ENCODE data around the gene FIGLA. TPM values are rescaled to one million over a fixed set of nuclear protein-coding genes. Genes with fewer than 3 reads are reported as not detected.

Gene FIGLA
- total RNA-seq, 1 donor from 2014 or later: not detected

DNA sequence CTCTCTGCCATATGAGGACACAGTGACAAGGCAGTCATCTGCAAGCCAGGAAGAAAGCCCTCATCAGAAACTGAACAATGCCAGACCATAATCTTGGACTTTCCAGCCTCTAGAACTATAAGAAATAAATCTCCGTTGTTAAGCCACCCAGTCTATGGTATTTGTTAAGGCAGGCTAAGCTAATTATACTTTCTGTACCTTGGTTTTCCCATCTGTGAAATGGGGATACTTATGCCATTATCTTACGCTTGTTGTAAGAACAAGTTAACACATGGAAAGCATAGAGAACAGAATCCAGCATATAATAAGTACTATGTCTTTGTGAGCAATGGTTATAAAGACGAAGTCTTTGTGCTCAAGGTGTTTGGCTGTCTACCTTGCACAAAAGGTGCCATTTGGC lies 14.2 kb downstream of the FIGLA start:
- no peak for DNase-seq (ENCODE audit: low spot score)

DNA sequence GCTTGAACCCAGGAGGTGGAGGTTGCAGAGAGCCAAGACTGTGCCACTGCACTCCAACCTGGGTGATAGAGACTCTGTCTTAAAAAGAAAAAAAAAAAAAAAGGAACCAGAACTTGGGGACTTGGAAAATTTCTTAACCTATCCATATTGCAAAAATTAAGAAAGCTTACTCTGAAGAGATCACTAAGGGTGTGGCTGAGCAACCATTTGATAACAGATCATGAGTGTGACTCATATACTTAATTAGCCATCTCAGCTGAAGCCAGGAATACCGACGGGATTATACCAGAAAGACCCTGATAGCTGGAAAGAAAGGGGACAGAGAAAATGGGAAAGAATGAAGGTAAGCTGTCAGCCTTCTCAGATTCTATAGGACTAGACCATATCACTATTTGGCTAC lies 15.3 kb downstream of the FIGLA start:
- DNase-seq (ENCODE audit: low spot score): no peak

DNA sequence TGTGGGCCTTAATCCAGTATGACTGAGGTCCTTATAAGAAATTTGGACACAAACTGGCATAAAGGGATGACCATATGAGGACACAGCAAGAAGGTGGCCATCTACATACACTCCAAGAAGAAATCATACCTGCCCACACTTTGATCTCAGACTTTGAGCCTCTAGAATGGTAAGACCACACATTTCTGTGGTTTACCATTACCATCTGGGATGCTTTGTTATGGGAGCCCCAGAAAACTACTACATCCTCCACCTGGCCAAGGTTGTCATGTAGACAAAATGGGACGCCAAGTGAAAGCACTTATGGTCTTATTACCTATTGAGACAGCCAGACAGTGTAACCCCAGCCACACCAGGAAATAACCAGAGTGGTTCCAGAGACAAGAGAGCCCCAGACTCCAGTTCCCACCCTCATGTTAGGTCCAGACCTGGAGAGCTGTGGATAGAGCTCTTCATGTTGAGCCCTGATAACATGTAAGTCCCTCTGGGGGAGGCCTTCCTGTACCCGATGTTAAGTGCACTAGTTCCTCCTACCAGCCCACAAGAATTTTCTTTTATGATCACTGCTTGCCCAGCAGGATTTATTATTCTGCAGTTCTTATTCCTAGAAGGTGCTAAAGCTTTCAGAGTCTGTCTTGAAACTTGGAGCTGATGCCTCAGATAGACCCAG lies 17.8 kb downstream of the FIGLA start:
- no peak for DNase-seq (ENCODE audit: low spot score)

DNA sequence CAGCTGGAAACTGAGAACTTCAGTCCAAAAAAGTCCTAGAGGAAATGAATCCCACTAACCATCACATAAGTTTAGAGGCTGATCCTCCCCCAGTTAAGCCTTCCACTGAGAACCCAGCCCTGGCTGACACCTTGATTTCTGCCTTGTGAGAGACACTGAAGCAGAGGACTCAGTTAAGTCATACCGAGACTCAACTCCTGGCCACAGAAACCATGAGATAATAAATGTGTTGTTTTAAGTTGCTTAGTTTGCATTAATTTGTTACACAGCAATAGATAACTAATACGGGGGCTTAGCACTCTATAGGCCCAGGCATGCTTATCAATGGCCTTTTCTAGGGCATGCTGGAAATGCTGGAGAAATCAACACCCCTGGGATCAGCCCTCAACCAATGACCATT lies 19.0 kb downstream of the FIGLA start:
- DNase-seq (ENCODE audit: low spot score): no peak

DNA sequence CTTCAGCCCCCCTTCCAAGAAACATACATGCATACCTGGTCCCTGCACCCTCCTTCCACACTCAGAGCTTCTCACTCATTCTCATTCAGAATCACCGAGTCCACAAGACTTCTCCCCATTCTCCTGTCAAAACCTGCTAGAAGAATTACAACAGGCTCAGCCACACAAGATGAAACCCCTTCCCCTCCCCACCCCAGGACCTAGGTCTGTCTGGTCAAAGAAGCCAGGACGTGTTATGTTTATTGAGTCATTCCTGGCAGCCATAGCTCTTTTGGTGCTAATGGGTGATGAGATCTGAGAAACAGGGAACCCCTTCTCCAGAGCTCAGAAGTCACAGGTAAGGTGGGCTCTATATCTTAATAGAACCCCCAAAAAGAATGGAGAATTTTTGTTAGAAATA lies 21.0 kb downstream of the FIGLA start:
- DNase-seq (ENCODE audit: low spot score): no peak

DNA sequence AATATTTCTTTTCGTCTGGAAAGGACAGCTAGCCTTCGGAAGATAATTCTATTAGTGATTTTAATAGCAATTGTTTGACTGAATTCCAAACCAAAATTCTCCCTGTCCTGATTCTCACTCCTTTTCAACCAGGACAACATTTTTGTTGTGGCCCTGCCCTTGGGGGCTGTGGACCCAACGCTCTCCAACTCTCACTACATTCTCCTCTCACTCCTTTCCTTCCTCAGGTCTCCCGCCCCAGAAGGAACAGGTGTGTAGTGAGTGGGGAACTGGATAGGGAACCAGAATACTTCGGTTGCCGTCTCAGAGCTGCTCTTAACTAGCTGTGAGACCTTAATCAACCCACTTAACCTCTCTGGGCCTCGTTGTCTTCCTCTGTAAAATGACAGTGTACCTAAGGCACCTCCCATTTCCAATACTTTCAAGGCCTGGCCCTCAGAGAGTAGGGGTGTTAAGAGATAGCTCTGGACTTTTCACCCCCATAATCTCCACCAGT lies 21.8 kb downstream of the FIGLA start:
- DNase-seq (ENCODE audit: low spot score): no peak

DNA sequence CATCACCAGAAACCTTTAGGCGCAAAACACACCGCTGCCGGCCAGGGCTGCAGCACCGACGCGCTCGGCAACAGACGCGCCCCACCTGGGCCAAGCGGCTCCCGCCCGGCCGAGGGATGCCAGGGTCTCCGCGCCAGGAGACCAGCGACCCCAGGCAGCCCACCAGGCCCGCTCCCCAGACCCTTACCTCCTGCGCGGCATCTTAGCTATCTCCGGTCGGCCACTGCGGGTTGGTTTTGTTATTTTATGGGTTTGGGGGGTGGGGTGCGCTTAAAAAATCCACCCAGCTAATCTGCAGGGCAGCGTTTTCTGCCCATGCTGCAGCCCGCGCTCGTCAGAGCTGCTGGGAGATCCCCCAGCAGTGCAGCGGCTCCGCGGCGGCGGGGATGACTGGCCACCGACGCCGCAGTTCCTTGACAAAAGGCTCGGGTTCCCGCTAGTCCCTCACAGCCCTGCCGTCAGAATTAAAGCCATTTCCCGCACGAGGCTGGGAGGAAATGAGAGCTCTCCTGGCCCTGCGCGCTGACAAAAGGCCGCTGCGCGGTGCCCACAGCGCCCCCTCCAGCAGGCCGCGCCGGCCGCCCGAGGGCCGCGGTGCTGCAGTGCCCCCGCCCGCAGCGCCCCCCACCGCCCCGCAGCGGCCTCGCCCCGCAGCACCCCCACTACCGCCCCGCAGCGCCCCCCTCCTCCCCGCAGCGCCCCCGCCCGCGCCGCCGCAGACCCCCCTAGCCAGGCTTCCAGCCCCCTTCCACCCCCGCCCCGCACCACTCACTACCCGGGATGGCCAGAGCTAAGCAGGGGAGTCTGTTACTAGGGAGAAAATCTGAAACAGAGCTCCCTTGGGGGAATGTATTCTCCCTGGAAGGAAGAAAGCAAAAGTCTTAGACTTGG lies 22.5 kb downstream of the FIGLA start, which contains the start of gene ADD2:
TSS of gene ADD2 (minus strand) at position 502 of the 891 bp plus-strand sequence. CDS start 61,792 bp downstream, outside the sequence.
- DNase-seq (ENCODE audit: low spot score): peak; percentile 57

DNA sequence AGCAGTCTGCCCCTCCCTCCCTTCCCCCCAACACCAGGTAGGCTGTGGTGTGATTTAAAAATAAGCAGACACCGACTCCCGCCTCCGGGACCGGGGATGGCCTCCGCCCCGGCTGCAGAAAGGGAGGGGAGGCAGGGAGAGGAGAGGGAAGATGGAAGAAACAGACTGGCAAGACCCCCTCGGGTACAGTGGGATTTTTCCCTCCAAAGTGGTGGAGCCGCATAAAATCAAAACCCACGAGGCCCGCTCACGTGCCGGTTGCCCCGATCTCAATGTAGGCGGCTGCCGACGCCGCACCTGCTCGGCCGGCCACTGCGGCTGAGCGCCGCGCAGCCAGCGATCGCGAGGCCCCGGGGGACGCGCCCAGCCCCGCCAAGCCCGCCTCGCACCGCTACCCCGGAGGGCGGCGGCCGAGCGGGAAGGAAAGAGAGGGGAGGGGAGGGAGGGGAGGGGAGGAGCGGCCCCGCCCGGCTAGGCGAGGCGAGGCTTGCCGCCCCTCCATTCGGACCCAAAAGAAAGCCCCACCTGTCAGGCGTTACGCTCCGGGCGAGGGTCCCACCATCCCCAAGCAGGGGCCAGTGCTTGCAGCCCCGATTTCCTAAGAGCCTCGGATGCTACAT lies 23.3 kb downstream of the FIGLA start:
- DNase-seq (ENCODE audit: low spot score): no peak

DNA sequence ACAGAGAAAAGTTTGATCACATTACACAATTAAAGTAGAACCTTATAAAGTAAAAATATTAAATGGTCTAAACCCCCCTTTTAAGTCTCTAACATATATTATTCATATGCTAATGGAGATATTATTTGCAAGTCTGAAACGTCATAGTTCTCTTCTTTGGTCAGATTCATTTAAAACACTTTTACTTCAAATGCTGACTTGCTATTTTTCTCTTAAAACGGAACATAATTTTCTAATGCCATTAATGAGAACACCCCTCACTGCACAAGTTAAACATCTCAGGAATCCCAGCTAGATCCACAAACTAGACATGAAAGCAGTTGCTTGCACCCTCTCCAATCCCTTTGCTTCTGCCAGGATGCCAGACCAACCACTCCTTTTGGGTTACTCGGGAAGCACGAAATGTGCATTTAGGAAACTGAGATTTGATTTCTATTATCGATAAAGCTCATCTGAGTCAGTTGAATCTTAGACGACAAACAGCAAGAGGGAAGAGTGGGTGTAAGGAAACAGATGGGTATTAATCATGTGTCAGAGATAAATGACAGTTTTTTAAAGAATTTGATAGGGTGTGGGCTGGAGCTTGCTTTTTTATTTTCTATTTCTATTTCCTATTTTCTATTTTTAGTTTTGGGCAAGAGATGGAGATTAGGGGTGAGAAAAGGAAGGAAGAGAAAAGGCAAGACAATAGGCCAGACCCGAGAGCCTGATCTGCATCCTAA lies 23.9 kb downstream of the FIGLA start:
- no peak for DNase-seq (ENCODE audit: low spot score)

DNA sequence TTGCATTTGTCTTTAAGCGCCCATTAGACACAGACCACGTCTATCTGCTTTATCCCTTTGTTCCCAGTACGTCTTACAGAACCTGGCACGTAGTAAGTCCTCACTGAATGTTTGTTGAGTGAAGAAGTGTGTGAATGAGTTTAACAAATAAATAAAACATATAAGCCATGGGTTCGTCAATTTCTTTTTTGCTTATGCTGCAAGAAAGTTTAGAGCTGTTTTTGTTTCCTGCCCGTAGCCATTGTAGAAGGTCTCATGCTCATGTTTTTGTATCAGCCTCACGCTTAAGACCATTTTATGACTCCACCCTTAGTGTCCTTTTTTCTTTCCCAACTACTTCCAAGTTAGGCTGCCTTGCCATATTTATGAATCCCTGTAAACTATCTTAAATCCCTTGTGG lies 24.9 kb downstream of the FIGLA start:
- DNase-seq (ENCODE audit: low spot score): no peak

DNA sequence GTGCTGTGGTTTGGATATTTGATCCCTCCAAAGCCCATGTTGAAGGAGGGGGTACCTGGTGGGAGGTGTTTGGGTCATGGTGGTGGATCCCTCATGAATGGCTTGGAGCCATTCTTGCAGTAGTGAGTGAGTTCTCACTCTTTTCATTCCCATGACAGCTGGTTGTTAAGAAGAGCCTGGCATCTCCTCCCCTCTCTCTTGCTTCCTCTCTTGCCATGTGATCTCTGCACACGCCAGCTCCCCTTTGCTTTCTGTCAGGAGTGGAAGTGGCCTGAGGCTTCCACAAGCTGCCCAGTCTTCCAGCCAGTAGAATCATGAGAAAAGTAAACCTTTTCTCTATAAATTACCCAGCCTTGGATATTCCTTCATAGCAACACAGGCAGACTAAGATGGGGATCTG lies 31.0 kb downstream of the FIGLA start:
- DNase-seq (ENCODE audit: low spot score): no peak

DNA sequence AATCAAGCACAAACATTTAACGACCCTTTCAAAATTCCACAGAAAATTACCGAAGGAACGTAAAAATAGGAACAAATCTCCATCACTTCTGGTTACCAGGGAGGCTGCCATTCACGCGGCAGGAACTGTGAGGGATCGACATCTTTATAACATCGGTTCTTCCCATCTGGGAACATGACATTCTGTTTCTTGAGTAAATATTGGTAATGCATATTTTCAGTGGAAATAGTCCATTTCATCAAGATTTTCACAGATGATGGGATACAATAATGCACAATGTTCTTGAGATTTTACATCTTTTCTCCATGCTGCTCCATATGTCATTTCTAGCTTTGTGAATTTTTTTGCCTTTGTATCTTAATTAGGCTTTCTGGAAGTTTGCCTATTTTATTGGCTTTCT lies 32.5 kb downstream of the FIGLA start:
- DNase-seq (ENCODE audit: low spot score): no peak

DNA sequence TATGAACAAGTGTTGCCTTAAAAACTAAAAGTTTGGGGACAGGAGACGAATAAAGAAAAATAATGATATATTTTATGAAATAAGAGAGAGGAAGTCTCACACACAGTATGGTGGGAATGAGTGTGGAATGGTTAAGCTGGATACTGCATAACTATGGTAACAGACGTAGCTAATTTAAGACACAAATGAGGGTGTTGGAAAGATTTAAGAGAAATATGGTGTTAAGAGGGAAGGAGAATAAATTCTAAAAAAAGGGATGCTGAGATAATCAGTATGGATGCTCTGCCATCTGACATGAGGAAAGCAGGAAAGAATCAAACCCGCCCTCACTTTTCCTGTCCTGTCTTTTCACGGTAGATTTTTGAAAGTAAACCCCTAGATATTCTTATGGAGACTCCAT lies 33.1 kb downstream of the FIGLA start:
- DNase-seq (ENCODE audit: low spot score): no peak

DNA sequence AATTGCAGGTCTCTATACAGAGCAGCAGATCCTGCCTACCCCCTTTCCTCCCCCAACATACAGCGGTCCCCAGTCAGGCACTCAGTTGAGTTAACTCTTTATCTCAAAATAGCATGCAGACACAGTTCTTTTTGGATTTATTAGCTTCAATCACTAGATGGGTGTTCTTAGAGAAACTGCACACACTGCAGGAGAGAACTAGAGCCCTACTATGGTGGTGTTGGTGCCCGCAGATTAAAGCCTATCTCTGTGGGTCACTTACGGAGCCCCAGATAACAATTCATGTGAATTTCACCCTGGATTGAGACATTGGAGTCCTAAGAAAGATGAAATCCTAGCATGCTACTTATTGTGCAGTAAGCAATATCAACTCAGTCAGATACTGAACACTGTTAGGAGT lies 34.3 kb downstream of the FIGLA start:
- no peak for DNase-seq (ENCODE audit: low spot score)

DNA sequence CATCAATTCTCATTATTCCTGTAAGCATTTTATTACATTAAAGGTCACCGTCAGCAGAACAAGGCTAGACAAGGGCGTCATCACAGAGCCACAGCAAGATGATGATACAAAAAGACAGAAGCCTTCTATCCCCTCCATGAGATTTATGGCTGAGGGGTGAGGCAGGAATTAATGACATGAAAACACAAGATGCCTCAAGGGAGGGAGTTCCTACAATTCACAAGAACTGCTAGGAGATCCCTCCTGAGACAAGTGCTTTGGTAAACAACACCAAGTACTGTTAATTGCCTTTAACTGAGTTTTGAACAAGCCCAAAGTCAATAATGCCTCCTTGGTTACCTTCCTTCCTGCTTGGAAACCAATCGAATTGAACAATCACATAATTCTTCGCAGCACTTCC lies 36.5 kb downstream of the FIGLA start:
- no peak for DNase-seq (ENCODE audit: low spot score)

DNA sequence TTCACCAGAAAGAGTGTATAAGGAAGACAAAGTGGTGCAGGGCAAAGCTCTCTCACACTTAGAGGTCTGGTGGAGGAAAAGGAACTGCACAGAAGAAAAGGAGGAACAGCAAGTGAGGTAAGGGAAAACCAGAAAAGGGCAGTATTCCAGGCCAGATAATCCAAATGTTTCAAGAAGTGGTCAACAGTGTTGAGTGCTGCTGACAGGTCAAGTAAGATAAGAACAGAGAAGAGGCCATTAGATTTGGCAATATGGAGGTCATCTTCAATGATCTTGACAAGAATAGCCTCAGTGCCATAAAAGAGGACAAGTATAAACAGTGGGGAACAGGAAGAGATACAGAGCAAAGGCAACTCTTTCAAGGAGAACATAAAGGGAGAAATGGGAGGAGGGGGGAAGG lies 37.4 kb downstream of the FIGLA start:
- DNase-seq (ENCODE audit: low spot score): no peak

DNA sequence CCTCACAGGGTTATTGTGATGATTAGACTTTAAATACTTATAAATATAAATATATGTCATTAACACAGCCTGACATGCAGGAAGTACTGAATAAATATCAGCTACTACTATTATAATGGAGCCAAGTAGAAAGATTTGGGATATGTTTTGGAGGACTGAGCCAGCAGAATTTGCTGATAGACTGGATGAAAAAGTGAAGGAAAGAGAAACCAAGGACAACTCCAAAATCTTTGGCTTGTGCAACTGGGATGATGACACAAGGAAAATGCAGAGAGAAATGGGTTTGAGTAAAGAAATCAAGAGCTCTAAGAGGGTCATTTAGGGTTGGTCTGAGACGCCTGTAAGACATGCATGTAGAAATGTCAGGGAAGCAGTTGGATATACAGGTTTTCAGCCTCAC lies 38.0 kb downstream of the FIGLA start:
- DNase-seq (ENCODE audit: low spot score): no peak

DNA sequence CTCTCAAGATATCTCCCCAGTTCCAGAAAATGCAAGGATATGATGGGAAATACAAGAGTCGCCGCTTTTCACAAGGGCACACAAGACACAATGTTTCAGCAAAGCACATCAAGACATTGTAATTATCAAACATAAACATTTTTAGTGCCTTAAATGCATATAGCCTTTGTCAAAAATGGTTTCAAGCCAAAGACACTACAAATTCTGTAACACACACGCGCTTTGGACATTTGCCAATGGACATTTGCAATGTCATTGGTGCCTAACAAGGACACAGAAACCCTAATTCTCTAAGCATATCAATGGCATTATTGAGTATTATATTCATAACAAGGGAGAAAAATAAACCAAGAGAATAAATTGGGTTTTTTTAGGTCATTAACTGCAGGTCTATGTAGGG lies 38.6 kb downstream of the FIGLA start:
- DNase-seq (ENCODE audit: low spot score): no peak

DNA sequence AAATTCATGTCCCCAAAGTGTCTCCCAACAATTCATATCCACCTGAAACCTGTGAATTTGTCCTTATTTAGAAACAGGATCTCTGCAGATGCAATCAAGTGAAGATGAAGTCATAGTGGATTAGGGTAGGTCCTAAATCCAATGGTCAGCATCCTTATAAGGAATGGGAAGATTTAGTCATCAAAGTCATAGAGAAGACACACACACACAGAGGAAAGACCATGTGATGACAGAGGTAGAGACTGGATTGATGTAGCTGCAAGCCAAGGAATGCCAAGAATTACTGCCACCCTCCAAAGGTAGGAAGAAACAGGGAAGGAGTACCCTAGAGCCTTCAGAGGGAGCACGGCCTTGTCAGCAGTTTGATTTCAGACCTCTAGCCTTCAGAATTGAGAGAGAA lies 40.1 kb downstream of the FIGLA start:
- no peak for DNase-seq (ENCODE audit: low spot score)

DNA sequence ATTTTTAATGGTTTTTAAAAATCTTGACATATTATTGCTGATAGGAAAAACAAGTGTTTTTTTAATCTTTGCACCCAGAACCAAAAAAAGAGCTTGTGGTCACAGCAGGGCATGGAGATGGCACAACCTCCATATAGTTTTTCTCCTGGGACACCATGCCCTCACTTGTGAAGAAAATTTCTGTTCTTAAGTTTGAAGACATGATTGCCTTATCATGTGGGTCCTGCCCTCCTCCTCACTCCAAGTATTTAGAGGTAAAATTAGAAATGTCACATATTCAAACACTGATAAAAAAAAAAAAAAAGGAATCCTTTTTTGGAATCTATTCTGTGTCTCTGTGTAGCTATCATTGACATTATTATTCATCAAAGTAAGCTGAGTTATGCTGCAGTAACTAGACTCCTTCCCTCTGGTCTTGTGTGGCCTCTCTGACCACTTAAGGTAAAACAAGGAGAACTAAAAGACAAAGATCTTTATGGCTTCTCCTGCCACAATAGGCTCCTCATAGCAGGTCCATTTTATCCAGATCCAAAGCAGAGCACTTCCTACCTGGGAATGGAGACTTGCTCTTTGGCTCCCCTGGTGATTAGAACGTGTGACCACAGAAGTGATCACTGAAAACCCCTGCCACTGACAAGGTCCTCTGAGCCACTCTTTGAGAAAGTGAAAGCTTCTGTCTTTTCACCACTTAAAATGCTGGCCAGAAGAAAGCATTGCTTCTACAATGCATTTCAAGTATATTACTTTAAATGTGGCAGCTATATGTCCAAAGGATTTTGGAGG lies 42.2 kb downstream of the FIGLA start:
- DNase-seq (ENCODE audit: low spot score): no peak

DNA sequence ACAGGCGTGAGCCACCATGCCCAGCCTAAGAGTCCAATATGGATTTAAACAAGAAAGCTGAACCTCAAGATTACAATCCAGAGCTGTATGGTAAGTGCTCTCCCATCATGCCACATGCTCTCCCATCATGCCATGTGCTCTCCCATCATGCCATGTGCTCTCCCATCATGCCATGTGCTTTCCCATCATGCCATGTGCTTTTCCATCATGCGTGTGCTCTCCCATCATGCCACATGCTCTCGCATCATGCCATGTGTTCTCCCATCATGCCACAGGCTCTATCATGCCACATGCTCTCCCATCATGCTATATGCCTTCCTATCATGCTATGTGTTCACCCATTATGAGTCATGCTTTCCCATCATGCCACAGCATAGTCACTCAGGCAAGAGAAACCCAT lies 43.2 kb downstream of the FIGLA start:
- DNase-seq (ENCODE audit: low spot score): no peak

Measured in umbilical cord (tissue), 2 donors.